Endothelial cell of umbilical vein (primary cell): Measurements from ENCODE around the gene DTX3L. TPM values are rescaled to one million over a fixed set of nuclear protein-coding genes. Genes with fewer than 3 reads are reported as not detected.

ENCODE experiments used
- BruUV-seq: library from RNA; stranded (reverse); fragments of 400-500 nt; replicated peaks from 2 replicates; lab custom pipeline; 2021; lab: Mats Ljungman, UMichigan
- CTCF ChIA-PET: fragments of 300-600, 350-600 bp; sonication (Branson Sonifier 250); formaldehyde crosslinking; loops from one replicate; lab custom pipeline; 2021; ENCODE audit warnings: antibody characterized with exemption, inconsistent platforms; lab: Charles Lee
- POLR2A ChIA-PET: fragments of 300-600, 350-600 bp; sonication (Branson Sonifier 250); formaldehyde crosslinking; loops from one replicate; lab custom pipeline; 2021; ENCODE audit warnings: antibody characterized with exemption, inconsistent platforms; lab: Charles Lee
- DNase-seq: peaks from one replicate; pipeline ENCODE4 v3.0.0-alpha.2; 2011; ENCODE audit warnings: low read depth, low spot score
- FAIRE-seq: peaks from 2 replicates; lab custom pipeline; 2011; peaks lifted over from hg19 to GRCh38; lab: Jason Lieb, UNC
- H2AFZ ChIP-seq: 2 replicates; pipeline ENCODE4 v1.6.0; 2012; ENCODE audit warnings: low read depth, low read length, control low read depth, inconsistent platforms
- H3K27ac ChIP-seq: 2 replicates; pipeline ENCODE4 v1.5.1; 2011; ENCODE audit warnings: low read depth, mild to moderate bottlenecking, control low read depth, low read length, moderate library complexity; ENCODE audit not compliant: insufficient read depth
- H3K27me3 ChIP-seq, 2 experiments: 2 replicates each; pipeline versions ENCODE4 v1.6.0 to v1.6.1; 2011; ENCODE audit warnings: low read length in 2 of 2, mixed read lengths in 1 of 2; ENCODE audit not compliant: control insufficient read depth in 2 of 2, insufficient read depth in 2 of 2
- H3K36me3 ChIP-seq, 2 experiments: 2 replicates in 1 of 2; 3 replicates in 1 of 2; pipeline ENCODE4 v1.5.1; 2011; ENCODE audit warnings: low read length in 2 of 2, mild to moderate bottlenecking in 1 of 2, moderate library complexity in 1 of 2; ENCODE audit not compliant: control insufficient read depth in 2 of 2, insufficient read depth in 2 of 2; ENCODE audit errors: extremely low read depth in 1 of 2
- H3K4me1 ChIP-seq: 3 replicates; pipeline ENCODE4 v1.5.1; 2011; ENCODE audit warnings: mild to moderate bottlenecking, low read length; ENCODE audit not compliant: control insufficient read depth, insufficient read depth; ENCODE audit errors: extremely low read depth
- H3K4me2 ChIP-seq: 2 replicates; pipeline ENCODE4 v1.6.1; 2011; ENCODE audit warnings: low read length, control low read depth, mixed read lengths; ENCODE audit not compliant: insufficient read depth
- H3K4me3 ChIP-seq, 3 experiments: fragments of 200-600 bp in 1 of 3; sonication (generic), shearing (Covaris generic) in 1 of 3; replicated peaks in 1 of 3; 2 replicates each; pipeline ENCODE4 v1.5.1; 2011 to 2016; ENCODE audit warnings: control low read depth in 3 of 3, low read length in 3 of 3, mild to moderate bottlenecking in 2 of 3, inconsistent platforms in 1 of 3, low read depth in 1 of 3, moderate library complexity in 1 of 3; ENCODE audit not compliant: insufficient read depth in 1 of 3
- H3K79me2 ChIP-seq: 2 replicates; pipeline ENCODE4 v1.6.0; 2012; ENCODE audit warnings: low read length, inconsistent platforms; ENCODE audit not compliant: control insufficient read depth, insufficient read depth
- H3K9ac ChIP-seq: replicated peaks from 2 replicates; pipeline ENCODE3; 2011; ENCODE audit warnings: low read length, control low read depth; ENCODE audit not compliant: insufficient read depth; ENCODE audit errors: extremely low read depth
- H3K9me1 ChIP-seq: replicated peaks from 3 replicates; pipeline ENCODE4 v1.6.0; 2011; ENCODE audit warnings: mild to moderate bottlenecking, low read length; ENCODE audit not compliant: control insufficient read depth, insufficient read depth; ENCODE audit errors: extremely low read depth
- H3K9me3 ChIP-seq: replicated peaks from 2 replicates; pipeline ENCODE4 v1.5.1; 2012; ENCODE audit warnings: low read length, inconsistent platforms; ENCODE audit not compliant: control insufficient read depth, insufficient read depth
- H4K20me1 ChIP-seq: replicated peaks from 2 replicates; pipeline ENCODE3; 2011; ENCODE audit warnings: mild to moderate bottlenecking, low read length; ENCODE audit not compliant: control insufficient read depth, insufficient read depth; ENCODE audit errors: extremely low read depth
- GATA2 ChIP-seq: IDR thresholded peaks from 2 replicates; pipeline ENCODE4 v1.7.0; 2011; ENCODE audit warnings: low read depth, mild to moderate bottlenecking, moderate library complexity, mixed read lengths, low read length; ENCODE audit not compliant: insufficient read length, insufficient read depth
- POLR2A ChIP-seq: IDR thresholded peaks from 2 replicates; pipeline ENCODE4 v1.6.1; 2012; ENCODE audit warnings: low read depth, mild to moderate bottlenecking, control low read depth, low read length
- POLR2AphosphoS5 ChIP-seq: IDR thresholded peaks from 2 replicates; pipeline ENCODE4 v1.6.1; 2012; ENCODE audit warnings: low read depth, mild to moderate bottlenecking, control low read depth, low read length, moderate library complexity; ENCODE audit not compliant: insufficient read depth
- dilution Hi-C: fragments of 300-500 bp; cut with MboI; formaldehyde crosslinking; loops from one replicate; pipeline ENCODE4 v1.15.0; 2019; ENCODE audit warnings: low sequenced_read_pairs; ENCODE audit not compliant: extremely low pct_ligation_motif_present
- intact Hi-C: fragments of 100-400 bp; cut with micrococcal nuclease; formaldehyde crosslinking; loops from one replicate; pipeline ENCODE4 v1.10.0; 2022
- polyA plus RNA-seq, 4 experiments: library from polyadenylated mRNA; depleted of rRNA in 3 of 4; stranded (reverse) in 3 of 4; unstranded in 1 of 4; fragments of >200 nt; gene quantifications; 2 replicates each; pipeline versions ENCODE4 v1.2.1 to v1.2.3, GENCODE V29; 2011 to 2012; ENCODE audit warnings: missing spikeins in 1 of 4
- total RNA-seq: library from RNA; stranded (reverse); gene quantifications from 2 replicates; pipeline ENCODE4 v1.2.3, GENCODE V29; 2021
- TF ChIP-seq, protein P1 (sequence below): IDR thresholded peaks from 2 replicates; pipeline ENCODE4 v1.6.1; 2011; ENCODE audit not compliant: insufficient read depth, insufficient read length
- TF ChIP-seq, protein P2 (sequence below), 2 donors: IDR thresholded peaks; 1 replicate in 1 of 2; 2 replicates in 1 of 2; pipeline ENCODE4 v1.5.1; 2011; ENCODE audit warnings: low read length in 2 of 2, mild to moderate bottlenecking in 2 of 2, moderate library complexity in 2 of 2, control low read depth in 1 of 2, inconsistent platforms in 1 of 2, low read depth in 1 of 2; ENCODE audit not compliant: insufficient read depth in 1 of 2; ENCODE audit errors: extremely low read depth in 1 of 2

Gene DTX3L
- total and polyA plus RNA-seq, 2 donors (not counting 3 experiments of a cell fraction or from before 2014, with no cell fraction given), result 3.2 to 20.5 TPM

DNA sequence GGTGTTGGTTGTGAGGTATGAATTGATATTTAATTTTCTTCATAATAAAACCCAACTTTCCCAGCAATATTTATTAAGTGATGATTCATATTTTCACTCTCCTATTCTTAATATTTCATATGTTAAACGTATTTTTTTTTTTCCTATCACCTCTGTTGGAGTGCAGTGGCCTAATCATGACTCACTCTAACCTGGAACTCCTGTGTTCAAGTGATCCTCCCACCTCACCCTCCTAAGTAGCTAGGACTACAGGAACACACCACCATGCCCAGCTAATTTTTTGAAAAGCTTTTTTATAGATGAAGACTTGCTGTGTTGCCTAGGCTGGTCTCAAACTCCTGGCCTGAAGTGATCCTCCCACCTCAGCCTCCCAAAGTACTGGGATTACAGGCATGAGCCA lies 22.0 kb downstream of the DTX3L start:
- H3K9me1 ChIP-seq, result no peaks in the 10 kb centered on the region
- dilution Hi-C loops, result no loop called here
- no peaks in the 10 kb centered on the region for H3K4me1 ChIP-seq
- no peak overlapping the region for H2AFZ ChIP-seq
- FAIRE-seq (no peak), DNase-seq (no peak)
- TF ChIP-seq, protein P1, sequence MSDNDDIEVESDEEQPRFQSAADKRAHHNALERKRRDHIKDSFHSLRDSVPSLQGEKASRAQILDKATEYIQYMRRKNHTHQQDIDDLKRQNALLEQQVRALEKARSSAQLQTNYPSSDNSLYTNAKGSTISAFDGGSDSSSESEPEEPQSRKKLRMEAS, result no peak
- TF ChIP-seq, protein P2, sequence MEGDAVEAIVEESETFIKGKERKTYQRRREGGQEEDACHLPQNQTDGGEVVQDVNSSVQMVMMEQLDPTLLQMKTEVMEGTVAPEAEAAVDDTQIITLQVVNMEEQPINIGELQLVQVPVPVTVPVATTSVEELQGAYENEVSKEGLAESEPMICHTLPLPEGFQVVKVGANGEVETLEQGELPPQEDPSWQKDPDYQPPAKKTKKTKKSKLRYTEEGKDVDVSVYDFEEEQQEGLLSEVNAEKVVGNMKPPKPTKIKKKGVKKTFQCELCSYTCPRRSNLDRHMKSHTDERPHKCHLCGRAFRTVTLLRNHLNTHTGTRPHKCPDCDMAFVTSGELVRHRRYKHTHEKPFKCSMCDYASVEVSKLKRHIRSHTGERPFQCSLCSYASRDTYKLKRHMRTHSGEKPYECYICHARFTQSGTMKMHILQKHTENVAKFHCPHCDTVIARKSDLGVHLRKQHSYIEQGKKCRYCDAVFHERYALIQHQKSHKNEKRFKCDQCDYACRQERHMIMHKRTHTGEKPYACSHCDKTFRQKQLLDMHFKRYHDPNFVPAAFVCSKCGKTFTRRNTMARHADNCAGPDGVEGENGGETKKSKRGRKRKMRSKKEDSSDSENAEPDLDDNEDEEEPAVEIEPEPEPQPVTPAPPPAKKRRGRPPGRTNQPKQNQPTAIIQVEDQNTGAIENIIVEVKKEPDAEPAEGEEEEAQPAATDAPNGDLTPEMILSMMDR (IDR thresholded peaks at IDR 0.05; ENCODE audit: extremely low read depth in 1 of 2, insufficient read depth in 1 of 2, low read depth in 1 of 2, low read length in 2 of 2), result no peak
- TF ChIP-seq POLR2A (no peak), GATA2 (no peak), POLR2AphosphoS5 (no peak)
- POLR2A ChIA-PET, result no interaction called here
- H3K79me2 ChIP-seq, result no peaks in the 10 kb centered on the region
- no peaks in the 10 kb centered on the region for H4K20me1 ChIP-seq
- H3K27me3 ChIP-seq, result no peaks in the 10 kb centered on the region
- intact Hi-C loops, result no loop called here
- no peaks in the 10 kb centered on the region for H3K36me3 ChIP-seq
- no peak overlapping the region for H3K9ac ChIP-seq
- H3K4me2 ChIP-seq, result no peak overlapping the region
- H3K4me3 ChIP-seq, result no peak overlapping the region
- H3K27ac ChIP-seq, result no peak overlapping the region
- CTCF ChIA-PET, result no interaction called here
- no TSS peak for BruUV-seq
- H3K9me3 ChIP-seq, result no peaks in the 10 kb centered on the region
